Parathyroid adenoma (tissue), 2 donors: Measurements from ENCODE around the gene LNPK.

Experiments used
- H2AFZ ChIP-seq: fragments of 300-600 bp; sonication (generic); one replicate; pipeline ENCODE4 v1.7.0; 2017; ENCODE audit warnings: antibody characterized with exemption, mild to moderate bottlenecking
- H3K27ac ChIP-seq: fragments of 300-600 bp; sonication (generic); one replicate; pipeline ENCODE4 v1.7.0; 2017
- H3K27me3 ChIP-seq: fragments of 300-600 bp; sonication (generic); one replicate; pipeline ENCODE4 v1.7.0; 2017; ENCODE audit warnings: low read length; ENCODE audit not compliant: control insufficient read depth, insufficient read depth
- H3K36me3 ChIP-seq: fragments of 300-600 bp; sonication (generic); one replicate; pipeline ENCODE4 v1.7.0; 2017; ENCODE audit warnings: low read length; ENCODE audit not compliant: control insufficient read depth, insufficient read depth
- H3K4me1 ChIP-seq: fragments of 300-600 bp; sonication (generic); one replicate; pipeline ENCODE4 v1.7.0; 2017; ENCODE audit warnings: control low read depth
- H3K4me2 ChIP-seq: fragments of 300-600 bp; sonication (generic); one replicate; pipeline ENCODE4 v1.7.0; 2017; ENCODE audit warnings: low read length
- H3K4me3 ChIP-seq: fragments of 300-600 bp; sonication (generic); one replicate; pipeline ENCODE4 v1.7.0; 2017; ENCODE audit warnings: low read depth, low read length
- H3K79me2 ChIP-seq: fragments of 300-600 bp; sonication (generic); one replicate; pipeline ENCODE4 v1.7.0; 2017; ENCODE audit warnings: control low read depth
- H3K9ac ChIP-seq: fragments of 300-600 bp; sonication (generic); one replicate; pipeline ENCODE4 v1.7.0; 2017; ENCODE audit warnings: mild to moderate bottlenecking
- H3K9me3 ChIP-seq: fragments of 300-600 bp; sonication (generic); one replicate; pipeline ENCODE4 v1.7.0; 2017; ENCODE audit warnings: low read length; ENCODE audit not compliant: control insufficient read depth
- CTCF ChIP-seq: fragments of 300-600 bp; sonication (generic); IDR thresholded peaks from one replicate; pipeline ENCODE4 v1.7.0; 2017; ENCODE audit warnings: antibody characterized with exemption, mild to moderate bottlenecking
- donor health status: primary hyperparathyroidism.

Gene LNPK

GRCh38 chr2:175981551-175981950, 20.5 kb downstream of the LNPK start:
- TF ChIP-seq CTCF = no peak
- H2AFZ ChIP-seq = no peak overlapping the region
- no peaks in the 10 kb centered on the region for H3K27me3 ChIP-seq
- H3K9ac ChIP-seq = no peak overlapping the region
- H3K9me3 ChIP-seq = no peaks in the 10 kb centered on the region
- H3K36me3 ChIP-seq = no peaks in the 10 kb centered on the region
- no peak overlapping the region for H3K4me2 ChIP-seq
- H3K27ac ChIP-seq = no peak overlapping the region
- no peaks in the 10 kb centered on the region for H3K79me2 ChIP-seq
- H3K4me3 ChIP-seq = no peak overlapping the region
- no peaks in the 10 kb centered on the region for H3K4me1 ChIP-seq

- Histone ChIP-seq H3K27me3 (no peaks in the 10 kb centered on the region), H3K27ac (no peak overlapping the region), H2AFZ (no peak overlapping the region), H3K4me2 (no peak overlapping the region), H3K79me2 (no peaks in the 10 kb centered on the region), H3K36me3 (no peaks in the 10 kb centered on the region), H3K9ac (no peak overlapping the region), H3K9me3 (no peaks in the 10 kb centered on the region), H3K4me3 (no peak overlapping the region), H3K4me1 (no peaks in the 10 kb centered on the region)
- TF ChIP-seq CTCF = no peak
Observed at GRCh38 chr2:175976391-175977157, 25.5 kb downstream of the LNPK start.

GRCh38 chr2:175973373-175973772, 28.7 kb downstream of the LNPK start:
- H3K36me3 ChIP-seq = no peaks in the 10 kb centered on the region
- H2AFZ ChIP-seq = no peak overlapping the region
- no peaks in the 10 kb centered on the region for H3K4me1 ChIP-seq
- no peak for TF ChIP-seq CTCF
- H3K4me2 ChIP-seq = no peak overlapping the region
- H3K27ac ChIP-seq = no peak overlapping the region
- H3K9ac ChIP-seq = no peak overlapping the region
- no peaks in the 10 kb centered on the region for H3K27me3 ChIP-seq
- H3K4me3 ChIP-seq = no peak overlapping the region
- H3K79me2 ChIP-seq = no peaks in the 10 kb centered on the region
- H3K9me3 ChIP-seq = no peaks in the 10 kb centered on the region

GRCh38 chr2:175966839-175967238, 35.2 kb downstream of the LNPK start:
- no peaks in the 10 kb centered on the region for H3K4me1 ChIP-seq
- no peak for TF ChIP-seq CTCF
- H3K9ac ChIP-seq = no peak overlapping the region
- no peaks in the 10 kb centered on the region for H3K79me2 ChIP-seq
- no peaks in the 10 kb centered on the region for H3K9me3 ChIP-seq
- H3K4me3 ChIP-seq = no peak overlapping the region
- no peaks in the 10 kb centered on the region for H3K36me3 ChIP-seq
- H3K27me3 ChIP-seq = no peaks in the 10 kb centered on the region
- H3K27ac ChIP-seq = no peak overlapping the region
- no peak overlapping the region for H2AFZ ChIP-seq
- no peak overlapping the region for H3K4me2 ChIP-seq

- no peaks in the 10 kb centered on the region for H3K27me3 ChIP-seq
- no peaks in the 10 kb centered on the region for H3K4me1 ChIP-seq
- no peaks in the 10 kb centered on the region for H3K36me3 ChIP-seq
- H3K27ac ChIP-seq = no peak overlapping the region
- no peak overlapping the region for H3K9ac ChIP-seq
- H3K4me3 ChIP-seq = no peak overlapping the region
- H2AFZ ChIP-seq = no peak overlapping the region
- no peaks in the 10 kb centered on the region for H3K9me3 ChIP-seq
- no peak for TF ChIP-seq CTCF
- no peaks in the 10 kb centered on the region for H3K79me2 ChIP-seq
- H3K4me2 ChIP-seq = no peak overlapping the region
Observed at GRCh38 chr2:175965773-175966172, 36.3 kb downstream of the LNPK start.
